HepG2 (cell line): Measurements from ENCODE around the gene COQ3. TPM values are rescaled to one million over a fixed set of nuclear protein-coding genes. Genes with fewer than 3 reads are reported as not detected.

Experiments
- ATAC-seq: fragments of 200-7000 bp; cut with Tn5 transposase; 3 replicates; pipeline ENCODE4 v1.9.1; 2020; ENCODE audit warnings: mild to moderate bottlenecking, moderate library complexity
- BruUV-seq: library from RNA; stranded (reverse); fragments of 400-500 nt; replicated peaks from 2 replicates; lab custom pipeline; 2021; lab: Mats Ljungman, UMichigan
- CTCF ChIA-PET: fragments of 300-600 bp; formaldehyde crosslinking; extraction: SDS; loops from one replicate; lab custom pipeline; 2021; ENCODE audit warnings: low total read pairs, inconsistent platforms, low intra/inter-chr PET ratio; lab: Yijun Ruan, JAX
- POLR2A ChIA-PET: fragments of 350-600 bp; sonication (Branson Sonifier 250); formaldehyde crosslinking; loops from one replicate; lab custom pipeline; 2020; ENCODE audit warnings: antibody characterized with exemption, inconsistent platforms; lab: Yijun Ruan, JAX
- DNase-seq: peaks from one replicate; pipeline ENCODE4 v3.0.0-alpha.2; 2015; ENCODE audit warnings: low spot score
- FAIRE-seq: peaks from 3 replicates; lab custom pipeline; 2011; peaks lifted over from hg19 to GRCh38; lab: Jason Lieb, UNC
- H2AFZ ChIP-seq: one replicate; pipeline ENCODE4 v1.6.1; 2011; ENCODE audit warnings: low read length, inconsistent platforms
- H3K27ac ChIP-seq: fragments of 300-600 bp; 3 replicates; pipeline ENCODE4 v1.8.0; 2011; ENCODE audit warnings: mixed run types, mild to moderate bottlenecking, mixed read lengths, low read length, inconsistent platforms; ENCODE audit not compliant: insufficient read depth; ENCODE audit errors: extremely low read length
- H3K27me3 ChIP-seq, 2 experiments: fragments of 200-600 bp in 1 of 2; 2 replicates in 1 of 2; 3 replicates in 1 of 2; pipeline versions ENCODE4 v1.6.0 to v1.8.0; 2011; ENCODE audit warnings: low read length in 2 of 2, mild to moderate bottlenecking in 2 of 2, moderate library complexity in 2 of 2, inconsistent platforms in 1 of 2; ENCODE audit not compliant: insufficient read depth in 2 of 2, control insufficient read depth in 1 of 2
- H3K36me3 ChIP-seq, 2 experiments: fragments of 200-600 bp in 1 of 2; replicated peaks in 1 of 2; 2 replicates in 1 of 2; 3 replicates in 1 of 2; pipeline versions ENCODE4 v1.5.1 to v1.8.0; 2011; ENCODE audit warnings: low read length in 2 of 2, inconsistent platforms in 1 of 2; ENCODE audit not compliant: insufficient read depth in 2 of 2, control insufficient read depth in 1 of 2
- H3K4me1 ChIP-seq: 2 replicates; pipeline ENCODE4 v1.5.1; 2012; ENCODE audit warnings: low read length, inconsistent platforms; ENCODE audit not compliant: insufficient read depth
- H3K4me2 ChIP-seq: 2 replicates; pipeline ENCODE4 v1.6.0; 2011; ENCODE audit warnings: low read depth, low read length, inconsistent platforms
- H3K4me3 ChIP-seq, 3 experiments: fragments of 200-600 bp in 1 of 3; sonication (generic), shearing (Covaris generic) in 1 of 3; replicated peaks in 1 of 3; 2 replicates each; pipeline ENCODE4 v1.5.1; 2011 to 2016; ENCODE audit warnings: low read length in 3 of 3, inconsistent platforms in 2 of 3, low read depth in 2 of 3, mild to moderate bottlenecking in 2 of 3, control low read depth in 1 of 3, mixed read lengths in 1 of 3; ENCODE audit not compliant: insufficient read depth in 1 of 3
- H3K79me2 ChIP-seq: one replicate; pipeline ENCODE4 v1.6.1; 2011; ENCODE audit warnings: low read length, inconsistent platforms; ENCODE audit not compliant: insufficient read depth
- H3K9ac ChIP-seq: 2 replicates; pipeline ENCODE4 v1.6.0; 2011; ENCODE audit warnings: mild to moderate bottlenecking, low read depth, low read length, inconsistent platforms; ENCODE audit not compliant: insufficient read depth
- H3K9me3 ChIP-seq: 2 replicates; pipeline ENCODE4 v1.5.1; 2012; ENCODE audit warnings: mild to moderate bottlenecking, low read length
- H4K20me1 ChIP-seq: 2 replicates; pipeline ENCODE4 v1.6.0; 2011; ENCODE audit warnings: inconsistent platforms, mild to moderate bottlenecking, low read length, moderate library complexity; ENCODE audit not compliant: insufficient read depth
- BRD4 ChIP-seq: sonication (generic); formaldehyde crosslinking; IDR thresholded peaks from 2 replicates; pipeline ENCODE4 v1.4.0; 2020; ENCODE audit warnings: missing genetic modification reagents
- ETV5 ChIP-seq: IDR thresholded peaks from 2 replicates; pipeline ENCODE4 v1.6.1; 2018; ENCODE audit warnings: missing biosample characterization, missing genetic modification reagents, inconsistent platforms, borderline replicate concordance
- ETV6 ChIP-seq: sonication (generic); formaldehyde crosslinking; conservative IDR thresholded peaks from 2 replicates; pipeline ENCODE4 v1.4.0; 2020; ENCODE audit warnings: missing genetic modification reagents
- FOXC1 ChIP-seq: sonication (generic); formaldehyde crosslinking; IDR thresholded peaks from 2 replicates; pipeline ENCODE4 v1.8.0; 2022; ENCODE audit warnings: mild to moderate bottlenecking, missing genetic modification reagents, borderline replicate concordance
- GATAD1 ChIP-seq: IDR thresholded peaks from 2 replicates; pipeline ENCODE4 v1.6.1; 2016; ENCODE audit warnings: missing genetic modification reagents, missing compliant biosample characterization
- KMT2B ChIP-seq: IDR thresholded peaks from 2 replicates; pipeline ENCODE4 v1.6.1; 2016; ENCODE audit warnings: missing genetic modification reagents, missing compliant biosample characterization
- NFKB2 ChIP-seq: sonication (generic); formaldehyde crosslinking; IDR thresholded peaks from 2 replicates; pipeline ENCODE4 v1.4.0; 2020; ENCODE audit warnings: missing genetic modification reagents, borderline replicate concordance
- PATZ1 ChIP-seq: sonication (generic); formaldehyde crosslinking; IDR thresholded peaks from 2 replicates; pipeline ENCODE4 v1.4.0; 2020; ENCODE audit warnings: missing genetic modification reagents
- PBX2 ChIP-seq: IDR thresholded peaks from 2 replicates; pipeline ENCODE4 v1.6.1; 2016; ENCODE audit warnings: control low read depth
- TGIF2 ChIP-seq: IDR thresholded peaks from 2 replicates; pipeline ENCODE4 v1.6.1; 2016; ENCODE audit warnings: control low read depth, missing compliant biosample characterization
- TIGD3 ChIP-seq: sonication (generic); formaldehyde crosslinking; IDR thresholded peaks from 2 replicates; pipeline ENCODE4 v1.5.1; 2020; ENCODE audit warnings: mild to moderate bottlenecking, missing genetic modification reagents, borderline replicate concordance
- TOE1 ChIP-seq: sonication (generic); formaldehyde crosslinking; IDR thresholded peaks from 2 replicates; pipeline ENCODE4 v1.4.0; 2020; ENCODE audit warnings: mild to moderate bottlenecking, missing genetic modification reagents
- ZFAT ChIP-seq: sonication (generic); formaldehyde crosslinking; conservative IDR thresholded peaks from 2 replicates; pipeline ENCODE4 v1.8.1; 2023; ENCODE audit warnings: missing genetic modification reagents, inconsistent platforms
- ZNF256 ChIP-seq: sonication (generic); formaldehyde crosslinking; conservative IDR thresholded peaks from 2 replicates; pipeline ENCODE4 v1.4.0; 2020; ENCODE audit warnings: missing genetic modification reagents
- ZNF674 ChIP-seq: sonication (generic); formaldehyde crosslinking; IDR thresholded peaks from 2 replicates; pipeline ENCODE4 v1.5.0; 2020; ENCODE audit warnings: low read depth, mild to moderate bottlenecking, missing genetic modification reagents
- WGBS: methylation state at CpG from one replicate; pipeline ENCODE4 v1.1.6; 2017; ENCODE audit warnings: low lambda C conversion rate; 5-methylcytosine and 5-hydroxymethylcytosine counted together
- in situ Hi-C: cut with HindIII; loops from 2 replicates; pipeline ENCODE4 v1.10.0; 2017; ENCODE audit warnings: low pct_unique_long_range_greater_than_20kb; ENCODE audit not compliant: extremely low pct_ligation_motif_present
- intact Hi-C: fragments of 100-400 bp; cut with micrococcal nuclease; formaldehyde crosslinking; loops from one replicate; pipeline ENCODE4 v1.10.0; 2022; ENCODE audit not compliant: unreplicated experiment
- polyA plus RNA-seq, 8 experiments: library from polyadenylated mRNA; depleted of rRNA in 3 of 8; stranded (reverse) in 7 of 8; unstranded in 1 of 8; fragments of >200 nt; fragmentation: Illumina TruSeq in 4 of 8; extraction: Trizol in 4 of 8; gene quantifications; 2 replicates each; pipeline versions ENCODE4 v1.2.1 to v1.2.3, GENCODE V29; 2011 to 2016; ENCODE audit warnings: low read depth in 4 of 8, missing spikeins in 1 of 8, mixed read lengths in 1 of 8; ENCODE audit not compliant: insufficient read depth in 1 of 8
- total RNA-seq, 5 experiments: library from RNA; depleted of rRNA; stranded (reverse); fragments of >200 nt; fragmentation: Illumina TruSeq; extraction: Trizol; gene quantifications; 2 replicates each; pipeline ENCODE4 v1.2.3, GENCODE V29; 2016; ENCODE audit warnings: low read depth in 1 of 5

COQ3 gene
- total and polyA plus RNA-seq, 2 of the 13 experiments (the other 11 are each of a cell fraction or from before 2014, with no cell fraction given) = 5.3 to 20.5 TPM

- TF ChIP-seq TIGD3 (CRISPR knock-in tag) = no peak
These were observed 23.1 kb upstream of the COQ3 start (continued) for GRCh38 chr6:99416892-99417767.

- peaks cover 3 to 34% of the 10 kb centered on the region in 2 experiments for H3K36me3 ChIP-seq
- no peak overlapping the region for H3K9ac ChIP-seq
- no peak for TF ChIP-seq TGIF2 (CRISPR knock-in tag)
- no peak for TF ChIP-seq ZNF674
- no peak for TF ChIP-seq BRD4 (CRISPR knock-in tag)
- TF ChIP-seq TOE1 (CRISPR knock-in tag) = no peak
- no peak for TF ChIP-seq PATZ1 (CRISPR knock-in tag)
- no peak for TF ChIP-seq FOXC1
- no peak for TF ChIP-seq ZNF256 (CRISPR knock-in tag)
- no peak for TF ChIP-seq KMT2B
- TF ChIP-seq ETV5 (CRISPR knock-in tag) = no peak
- no peak for TF ChIP-seq GATAD1 (CRISPR knock-in tag)
- no peak for TF ChIP-seq ZFAT (CRISPR knock-in tag)
- no peak for TF ChIP-seq ETV6 (CRISPR knock-in tag)
- TF ChIP-seq PBX2 (CRISPR knock-in tag) = no peak
- no peak for TF ChIP-seq NFKB2 (CRISPR knock-in tag)
- in situ Hi-C loops = no loop called here
- POLR2A ChIA-PET = interaction anchor here (1.7 kb wide), 1 partner anchor 10 kb away, joined by 4 read pairs; no protein-coding TSS in a partner anchor
- BruUV-seq = no TSS peak
- ATAC-seq = no peak
- 96% methylated on average over 2 of the region's 2 CpGs for WGBS
- intact Hi-C loops = no loop called here
- FAIRE-seq = no peak
- peaks cover 45% of the 10 kb centered on the region for H4K20me1 ChIP-seq
- H3K27ac ChIP-seq = no peak overlapping the region
- DNase-seq = no peak
- H3K79me2 ChIP-seq = peaks cover 92% of the 10 kb centered on the region
- CTCF ChIA-PET = no interaction called here
- H3K9me3 ChIP-seq = no peaks in the 10 kb centered on the region
- peaks cover 4% of the 10 kb centered on the region for H3K4me1 ChIP-seq
- H3K4me2 ChIP-seq = no peak overlapping the region
- no peak overlapping the region for H2AFZ ChIP-seq
- no peak overlapping the region for H3K4me3 ChIP-seq
- no peaks in the 10 kb centered on the region; a peak in 1 of 5 replicates for H3K27me3 ChIP-seq
These were observed 22.2 kb upstream of the COQ3 start for GRCh38 chr6:99416226-99416625.
